NCI-H460 (cell line): ENCODE results near the gene PTPRM. TPM values are rescaled to one million over a fixed set of nuclear protein-coding genes. Genes with fewer than 3 reads are reported as not detected.
A peak's percentile ranks its signal among the peaks of the same experiment; 100 is the strongest.

Source experiments
- DNase-seq: peaks from one replicate; pipeline ENCODE4 v3.0.0-alpha.2; 2016; ENCODE audit warnings: low read depth; ENCODE audit errors: extremely low read depth
- total RNA-seq: library from RNA; depleted of rRNA; stranded (reverse); fragments of >200 nt; shearing (Covaris generic); gene quantifications from 2 replicates; pipeline ENCODE4 v1.2.3, GENCODE V29; 2014

PTPRM gene
- total RNA-seq, 1 experiment from 2014 or later, result 129 TPM

DNA sequence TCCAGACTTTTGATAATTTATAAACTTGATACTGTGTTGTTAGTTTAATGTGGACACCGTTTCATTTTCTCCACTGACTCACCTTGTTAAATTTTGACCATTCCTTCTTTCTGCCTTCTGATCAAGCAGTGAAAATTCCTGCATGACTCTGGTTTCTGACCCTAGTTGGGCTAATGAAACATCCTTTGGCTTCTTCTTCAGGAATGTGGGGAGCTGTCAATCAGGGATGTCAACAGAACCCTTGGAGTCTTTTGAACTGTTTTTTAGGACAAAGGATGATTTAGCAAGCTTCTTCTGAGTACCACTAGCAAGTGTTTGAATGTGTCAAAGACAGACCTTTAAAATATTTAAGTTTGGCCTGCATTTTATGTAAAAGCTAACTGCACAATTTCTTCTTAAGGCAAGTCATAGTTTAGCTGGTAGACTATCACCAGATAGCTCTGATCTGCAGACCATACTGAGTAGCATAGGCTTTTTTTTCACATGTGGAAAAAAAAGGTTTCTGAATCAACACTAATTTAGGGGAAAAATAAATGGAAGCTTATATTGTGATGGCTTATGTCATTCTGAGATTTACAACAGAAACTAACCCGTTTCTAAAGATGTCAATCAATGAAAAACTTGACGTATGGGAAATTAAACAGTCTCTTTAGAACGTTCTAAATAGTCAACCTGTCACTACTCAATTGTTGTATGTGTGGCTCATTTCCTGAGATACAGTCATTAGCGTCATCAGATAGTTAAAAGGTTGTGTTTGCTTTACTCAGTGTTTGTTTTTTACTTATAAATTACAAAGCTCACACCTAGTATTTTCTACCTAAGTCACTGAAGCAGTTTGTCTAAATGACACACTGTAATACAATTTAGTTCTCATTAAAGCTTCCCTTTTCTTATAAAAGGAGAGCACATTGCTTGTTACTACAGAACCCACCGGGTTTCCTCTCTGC, 311.4 kb downstream of the PTPRM start:
- DNase-seq, result peak; percentile 81

DNA sequence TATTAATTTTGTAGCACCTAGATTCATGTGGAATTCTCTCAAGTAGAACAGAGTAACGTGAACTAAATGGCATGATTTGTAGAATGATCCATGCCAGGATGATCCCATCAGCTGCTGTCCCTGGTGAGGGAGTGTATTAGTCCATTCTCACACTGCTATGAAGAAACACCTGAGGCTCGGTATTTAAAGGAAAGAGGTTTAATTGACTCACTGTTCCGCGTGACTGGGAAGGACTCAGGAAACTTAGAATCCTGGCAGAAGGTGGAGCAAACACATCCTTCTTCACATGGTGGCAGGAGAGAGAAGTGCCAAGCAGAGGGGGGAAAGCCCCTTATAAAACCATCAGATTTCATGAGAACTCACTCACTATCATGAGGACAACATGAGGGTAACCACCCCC, 312.6 kb downstream of the PTPRM start:
- DNase-seq, result no peak

DNA sequence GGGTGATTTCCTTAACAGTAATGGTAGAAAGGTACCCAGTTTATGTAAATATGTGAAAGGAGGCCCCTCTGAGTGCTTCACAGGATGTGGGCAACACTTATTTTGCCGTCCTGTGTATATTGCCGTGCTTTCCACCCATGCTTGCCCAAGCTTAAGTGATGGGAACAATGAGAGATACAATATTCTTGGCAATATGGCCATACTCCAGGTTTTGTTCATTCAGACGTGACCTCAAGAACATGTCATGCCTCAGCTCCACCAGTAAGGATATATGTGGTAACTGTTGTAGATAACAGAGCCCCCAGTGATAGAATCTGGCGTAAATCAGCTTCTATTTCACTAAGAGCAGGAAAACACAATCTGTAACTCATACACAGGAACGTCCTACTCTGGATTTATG, 318.7 kb downstream of the PTPRM start:
- no peak for DNase-seq

DNA sequence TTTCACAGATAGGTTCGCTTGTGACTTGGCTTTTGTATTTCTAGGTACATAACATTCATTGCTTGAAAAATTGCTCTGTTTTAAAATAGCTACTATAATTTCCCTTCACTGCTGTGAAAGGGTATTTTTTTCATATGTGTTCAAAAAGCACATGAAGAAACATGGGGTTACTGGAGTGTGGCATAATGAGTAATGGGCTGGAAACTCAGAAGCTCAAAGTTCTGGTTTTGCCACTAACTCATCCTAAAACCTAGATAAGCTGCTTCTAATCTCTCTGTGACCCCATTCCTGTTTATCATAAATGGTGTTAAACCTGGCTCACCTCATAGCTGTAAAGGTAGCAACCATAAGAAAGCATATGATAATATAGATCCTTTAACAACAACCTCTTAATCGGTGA, 319.3 kb downstream of the PTPRM start:
- DNase-seq, result no peak

GRCh38 chr18:7889515-7889914, 322.4 kb downstream of the PTPRM start:
- DNase-seq, result no peak

GRCh38 chr18:7890075-7890474, 323.0 kb downstream of the PTPRM start:
- DNase-seq, result no peak

- no peak for DNase-seq
Measured at GRCh38 chr18:7892556-7892955, 325.4 kb downstream of the PTPRM start.

DNA sequence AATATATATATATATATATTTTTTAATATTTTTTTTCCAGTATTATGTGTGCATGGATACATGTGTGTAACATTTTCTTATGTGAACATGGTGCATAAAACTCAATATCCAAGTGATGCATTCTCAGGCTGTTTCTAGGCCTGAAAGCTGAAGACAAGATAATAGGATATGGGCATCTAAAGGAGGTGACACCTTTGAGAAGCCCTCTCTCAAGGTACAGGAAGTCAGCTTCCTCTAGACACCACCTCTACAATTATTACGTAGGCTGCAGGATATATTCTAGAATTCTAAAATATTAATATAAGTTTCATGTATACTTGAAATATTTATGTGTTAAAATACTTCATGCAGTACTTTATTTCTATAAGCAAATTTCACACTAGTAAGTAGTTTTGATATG, 327.5 kb downstream of the PTPRM start:
- DNase-seq, result no peak

- no peak for DNase-seq
Measured at GRCh38 chr18:7895346-7895745, 328.2 kb downstream of the PTPRM start.

DNA sequence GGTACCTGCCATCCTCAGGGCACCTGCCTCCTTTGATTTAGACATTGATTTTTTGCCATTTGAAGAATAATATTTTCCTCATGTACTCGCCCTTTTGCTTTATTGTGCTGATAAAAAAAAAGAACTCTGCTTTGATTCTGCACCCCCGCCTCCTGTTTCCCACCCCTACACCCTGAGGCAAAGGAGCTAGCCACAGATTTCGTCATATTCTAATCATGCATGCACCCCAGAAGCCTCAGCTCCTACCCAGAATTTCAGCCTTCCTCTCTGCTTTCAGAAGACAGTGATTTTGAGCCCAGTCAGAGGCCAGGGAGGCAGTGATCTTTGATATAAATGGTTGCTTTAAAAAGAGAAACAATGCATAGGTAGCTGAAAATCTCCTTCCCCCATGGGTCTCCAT, 329.0 kb downstream of the PTPRM start:
- DNase-seq, result no peak

DNA sequence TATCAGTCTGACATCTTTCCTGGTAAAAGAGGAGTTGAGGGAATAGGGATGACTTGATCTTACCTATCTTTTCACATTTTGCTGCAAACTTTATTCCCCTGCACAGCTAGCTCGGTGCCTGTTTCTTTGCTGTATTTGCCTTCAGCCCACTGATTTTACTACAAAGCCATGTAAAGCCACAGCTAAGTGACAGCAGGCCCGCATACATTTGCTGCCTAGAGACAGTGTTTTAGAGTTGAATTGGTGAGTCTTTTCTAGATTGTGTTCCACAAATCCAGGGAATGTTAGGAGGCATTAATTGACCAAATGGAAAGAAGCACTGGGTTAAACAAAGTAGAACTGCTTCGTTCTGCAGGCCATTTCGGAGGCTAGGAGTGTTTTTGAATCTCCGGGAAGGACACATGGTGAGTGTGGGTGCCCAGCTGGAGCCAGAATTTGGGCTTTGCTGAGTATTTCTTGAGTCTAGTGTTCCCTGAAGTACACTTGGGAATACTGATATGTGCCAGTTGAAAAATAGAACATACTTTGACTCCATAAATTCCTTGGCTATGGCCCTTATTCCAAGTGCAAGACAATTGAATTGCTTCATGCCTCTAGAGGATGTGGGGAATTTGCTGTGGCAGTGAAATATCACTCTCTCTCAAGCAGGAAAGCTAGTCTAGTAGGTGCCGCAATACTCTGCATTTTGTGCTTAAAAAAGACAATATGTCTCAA, 329.8 kb downstream of the PTPRM start:
- DNase-seq, result no peak

GRCh38 chr18:7898181-7898580, 331.1 kb downstream of the PTPRM start:
- no peak for DNase-seq

DNA sequence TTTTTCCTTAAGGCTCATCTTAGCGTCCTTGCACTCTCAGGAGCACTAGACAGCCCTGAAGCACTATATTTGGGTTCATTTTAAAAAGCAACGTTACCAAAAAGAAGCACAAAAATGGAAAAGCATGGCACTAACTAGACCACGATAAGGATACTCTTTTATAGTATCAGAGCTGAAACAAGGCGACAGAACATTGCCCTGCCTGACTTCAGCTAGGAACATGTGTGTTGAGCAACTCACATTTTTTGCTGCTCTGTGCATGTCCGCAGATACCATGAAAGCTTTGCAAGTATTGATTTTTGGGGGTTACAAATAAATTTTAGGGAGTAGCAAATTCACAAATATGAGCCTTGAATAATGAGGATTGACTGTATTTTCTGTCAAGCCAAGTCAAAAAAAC, 332.0 kb downstream of the PTPRM start:
- DNase-seq, result no peak

DNA sequence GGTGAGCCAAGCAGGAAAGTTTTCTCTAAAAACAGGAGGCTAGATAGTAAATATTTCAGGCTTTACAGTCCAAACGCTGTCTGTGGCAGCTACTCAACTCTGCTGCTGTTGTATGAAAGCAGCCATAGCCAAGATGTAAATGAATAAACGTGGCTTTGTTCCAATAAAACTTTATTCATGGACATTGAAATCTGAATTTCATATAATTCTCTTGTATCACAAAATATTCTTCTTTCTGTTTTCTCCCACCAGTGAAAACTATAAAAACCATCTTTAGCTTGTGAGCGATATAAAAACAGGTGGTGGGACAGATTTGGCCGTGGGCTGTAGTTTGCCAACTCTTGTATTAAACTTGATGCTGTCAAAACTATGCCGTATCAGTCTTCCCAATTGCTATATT, 333.0 kb downstream of the PTPRM start:
- DNase-seq, result no peak

DNA sequence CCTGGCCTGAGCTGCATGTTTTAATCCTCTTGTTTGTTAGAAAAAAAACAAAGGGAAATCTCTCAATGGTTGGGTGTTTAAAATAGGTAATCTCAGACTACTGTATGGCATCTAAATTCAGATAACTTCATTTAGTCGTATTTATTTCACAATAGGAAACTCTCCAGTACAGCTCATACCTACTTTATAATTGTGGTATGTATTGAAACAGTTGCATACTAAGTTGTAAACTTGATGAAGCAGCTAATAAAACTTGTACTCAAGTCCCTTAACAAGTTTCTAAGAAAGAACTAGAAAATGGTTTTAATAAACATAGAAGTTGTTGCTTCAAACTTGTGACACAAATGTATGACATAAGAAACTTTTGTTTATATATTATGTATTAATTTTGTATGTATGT, 334.5 kb downstream of the PTPRM start:
- DNase-seq, result no peak

DNA sequence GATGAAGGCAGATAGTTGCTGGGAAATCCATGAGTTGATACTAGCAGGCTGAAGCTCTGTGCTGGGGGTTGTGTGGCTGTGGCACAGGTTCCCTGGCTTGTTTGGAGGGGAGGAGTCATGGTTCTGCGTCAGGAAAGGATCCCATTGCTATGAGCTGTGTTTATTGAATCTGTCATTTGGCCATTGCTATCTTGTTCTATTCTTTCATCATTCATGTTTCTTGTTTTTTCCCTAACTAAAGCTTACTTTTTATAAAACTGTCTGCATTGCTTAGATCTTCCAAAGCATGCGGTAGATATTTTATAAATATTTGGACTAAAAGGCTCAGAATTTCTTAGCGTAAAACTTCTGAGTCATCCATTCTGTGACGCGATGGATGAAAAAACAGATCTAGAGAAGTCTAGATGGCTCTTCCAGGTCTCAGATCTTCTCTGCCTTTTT, 335.3 kb downstream of the PTPRM start:
- peak; percentile 87 for DNase-seq

- DNase-seq, result no peak
Measured at GRCh38 chr18:7904529-7904928, 337.4 kb downstream of the PTPRM start.

- DNase-seq, result no peak
Measured at GRCh38 chr18:7908681-7909299, 341.7 kb downstream of the PTPRM start.

DNA sequence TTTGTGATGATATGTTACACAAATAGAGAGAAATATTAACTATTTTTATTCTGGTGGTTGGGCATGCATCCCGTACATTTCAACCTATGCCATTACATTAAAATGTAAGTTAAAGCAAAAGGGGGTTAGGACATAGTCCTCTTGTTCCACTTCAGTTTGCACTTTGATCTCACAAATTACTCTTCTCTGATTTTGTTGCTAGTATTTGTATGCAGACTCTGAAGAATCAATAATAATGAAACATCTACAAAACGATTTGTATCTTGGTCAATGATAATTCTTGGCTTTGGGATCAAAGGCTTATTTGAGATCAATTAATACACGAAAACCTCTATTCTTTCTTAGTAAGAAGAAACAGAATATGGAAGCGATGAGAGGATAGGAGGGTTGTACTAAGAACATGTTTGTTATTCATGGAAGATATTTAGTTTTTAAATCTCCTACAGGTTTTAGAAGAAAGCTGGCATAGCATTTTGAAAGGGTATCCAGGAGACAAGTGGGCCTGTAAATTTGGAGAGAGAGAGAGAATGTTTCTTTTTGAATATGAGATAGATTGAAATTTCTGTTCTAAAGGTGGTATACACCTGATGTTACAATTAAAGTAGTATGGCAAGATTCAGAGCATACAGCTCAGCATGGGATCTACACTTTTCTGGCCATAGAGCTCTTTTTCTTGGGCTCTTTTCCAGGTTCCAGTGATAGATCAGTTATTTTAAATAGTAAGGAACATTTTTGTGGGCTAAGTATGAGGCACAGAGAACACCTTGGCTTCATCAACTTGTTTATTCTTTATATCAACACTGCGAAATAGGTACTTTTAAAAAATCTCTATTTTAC, 347.9 kb downstream of the PTPRM start:
- no peak for DNase-seq

GRCh38 chr18:7918701-7919100, 351.6 kb downstream of the PTPRM start:
- no peak for DNase-seq

DNA sequence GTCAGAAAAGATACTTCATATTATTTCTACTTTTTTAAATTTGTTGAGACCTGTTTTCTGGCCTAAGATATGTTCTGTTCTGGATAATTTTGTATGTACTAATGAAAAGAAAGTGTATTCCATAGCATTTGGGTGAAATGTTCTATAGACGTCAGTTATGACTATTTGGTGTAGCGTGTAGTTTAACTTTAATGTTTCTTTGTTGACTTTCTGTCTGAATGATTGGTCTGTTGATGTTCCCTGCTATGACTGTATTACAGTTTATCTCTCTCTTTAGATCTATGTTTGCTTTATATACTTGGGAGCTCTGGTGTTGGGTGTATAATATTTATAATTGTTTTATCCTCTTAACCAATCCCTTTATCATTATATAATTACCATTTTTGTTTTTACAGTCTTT, 352.4 kb downstream of the PTPRM start:
- no peak for DNase-seq
